Stimulated activated CD4-positive, alpha-beta T cell treated with anti-CD3 and anti-CD28 coated beads, Interleukin-15, amount 100 ng/mL, for 1 hour (primary cell): ENCODE measurements around the gene WDR55.
A peak's percentile ranks its signal among the peaks of the same experiment; 100 is the strongest.
"Not testable (repeated sequence)": the region's sequence is repeated elsewhere in the genome, so short reads cannot be mapped to it uniquely, and the experiment has no call there.

Experiments
- DNase-seq, 2 donors: peaks; one replicate each; pipeline ENCODE4 v3.0.0-alpha.2; 2020; ENCODE audit warnings: low read depth in 1 of 2, low spot score in 1 of 2

The WDR55 gene

GRCh38 chr5:140664359-140665119, at the start of gene WDR55:
WDR55 (plus strand) TSS chr5:140664904; CDS start chr5:140664913, 9 bp downstream.
- DNase-seq, result peak; percentile 87 to 94

GRCh38 chr5:140622301-140622700, 42.4 kb upstream of the WDR55 start:
- no peak for DNase-seq

GRCh38 chr5:140623061-140623460, 41.6 kb upstream of the WDR55 start:
- not testable (repeated sequence) for DNase-seq

- DNase-seq, result not testable (repeated sequence)
Measured at GRCh38 chr5:140624886-140625285, 39.8 kb upstream of the WDR55 start.

GRCh38 chr5:140627972-140628371, 36.7 kb upstream of the WDR55 start:
- DNase-seq, result no peak

- DNase-seq, result no peak
Measured at GRCh38 chr5:140628711-140629110, 36.0 kb upstream of the WDR55 start.

GRCh38 chr5:140630292-140631035, 34.2 kb upstream of the WDR55 start:
- DNase-seq, result no peak

GRCh38 chr5:140631036-140631417, 33.7 kb upstream of the WDR55 start:
- DNase-seq, result no peak

- peak in 1 of 2 donors; percentile 8 for DNase-seq
Measured at GRCh38 chr5:140631831-140632365, 32.8 kb upstream of the WDR55 start.

GRCh38 chr5:140632366-140633020, 32.2 kb upstream of the WDR55 start:
- DNase-seq, result peak in 1 of 2 donors; percentile 31

- no peak for DNase-seq
Measured at GRCh38 chr5:140633021-140633471, 31.7 kb upstream of the WDR55 start, which contains the start of gene CD14. CD14 (minus strand) TSS chr5:140633175; CDS start chr5:140633071, 104 bp downstream.

GRCh38 chr5:140633501-140633900, 31.2 kb upstream of the WDR55 start:
- DNase-seq, result no peak

GRCh38 chr5:140634103-140634502, 30.6 kb upstream of the WDR55 start:
- no peak for DNase-seq

- no peak for DNase-seq
Measured at GRCh38 chr5:140635291-140636257, 29.1 kb upstream of the WDR55 start.

GRCh38 chr5:140637371-140638100, 27.2 kb upstream of the WDR55 start:
- DNase-seq, result no peak

- DNase-seq, result not testable (repeated sequence)
Measured at GRCh38 chr5:140638898-140639147, 25.9 kb upstream of the WDR55 start.

- peak; percentile 91 to 98 for DNase-seq
Measured at GRCh38 chr5:140639148-140639981, 25.3 kb upstream of the WDR55 start, which contains the start of gene TMCO6. TMCO6 (plus strand) TSS chr5:140639451; CDS start chr5:140639528, 77 bp downstream.

- DNase-seq, result no peak
Measured at GRCh38 chr5:140641716-140642115, 23.0 kb upstream of the WDR55 start.

GRCh38 chr5:140642718-140643117, 22.0 kb upstream of the WDR55 start:
- no peak for DNase-seq
